Skeletal muscle cell (primary cell): Measurements from ENCODE around the gene QSOX2.

Experiments used
- DNase-seq: peaks from one replicate; pipeline ENCODE4 v3.0.0-alpha.2; 2010; ENCODE audit warnings: low read depth
- H3K4me3 ChIP-seq: 2 replicates; pipeline ENCODE4 v1.5.1; 2011; ENCODE audit warnings: low read depth, mild to moderate bottlenecking, control low read depth, low read length, moderate library complexity

QSOX2 gene

DNA sequence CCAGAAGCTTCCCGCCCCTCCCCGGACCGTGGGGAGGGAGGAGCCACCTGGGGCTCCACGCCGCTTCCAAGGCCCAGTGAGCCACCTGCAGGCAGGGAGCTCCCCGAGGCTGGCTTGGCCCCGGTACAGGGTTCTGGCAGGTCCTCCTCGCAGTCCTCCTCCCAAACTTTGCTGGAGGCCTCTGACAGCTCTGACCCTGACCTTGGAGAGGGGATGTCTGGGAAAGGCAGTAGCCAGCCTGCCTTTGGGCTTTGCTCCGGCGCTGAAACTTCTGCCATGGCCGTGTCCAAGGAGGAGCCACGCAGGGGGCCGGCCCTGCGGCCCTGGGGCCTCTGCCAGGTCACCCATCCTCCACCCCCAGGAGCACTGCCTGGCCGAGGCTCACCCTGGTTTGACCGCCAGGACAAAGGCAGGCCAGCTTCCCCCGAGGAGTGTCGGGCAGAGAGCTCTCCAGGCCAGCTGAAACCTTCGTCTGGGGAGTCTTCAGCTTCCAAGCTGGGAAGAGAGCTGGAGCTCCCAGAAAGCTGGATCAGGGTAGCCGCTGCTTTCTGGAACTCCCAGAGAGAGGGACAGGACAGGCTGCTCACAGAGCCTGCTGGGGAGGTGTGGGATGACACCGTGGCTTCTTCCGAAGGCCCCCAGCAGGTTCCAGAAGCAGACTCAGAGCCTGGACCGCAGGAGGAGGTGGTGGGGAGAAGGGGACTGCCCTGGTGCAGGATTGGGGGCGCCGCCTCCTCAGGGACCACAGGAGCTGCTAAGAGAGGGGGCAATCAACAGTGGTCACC lies 9.0 kb upstream of the QSOX2 start:
- no peak overlapping the region for H3K4me3 ChIP-seq
- DNase-seq, result no peak

GRCh38 chr9:136253246-136254130 lies 7.9 kb upstream of the QSOX2 start:
- no peak overlapping the region for H3K4me3 ChIP-seq
- DNase-seq, result no peak

DNA sequence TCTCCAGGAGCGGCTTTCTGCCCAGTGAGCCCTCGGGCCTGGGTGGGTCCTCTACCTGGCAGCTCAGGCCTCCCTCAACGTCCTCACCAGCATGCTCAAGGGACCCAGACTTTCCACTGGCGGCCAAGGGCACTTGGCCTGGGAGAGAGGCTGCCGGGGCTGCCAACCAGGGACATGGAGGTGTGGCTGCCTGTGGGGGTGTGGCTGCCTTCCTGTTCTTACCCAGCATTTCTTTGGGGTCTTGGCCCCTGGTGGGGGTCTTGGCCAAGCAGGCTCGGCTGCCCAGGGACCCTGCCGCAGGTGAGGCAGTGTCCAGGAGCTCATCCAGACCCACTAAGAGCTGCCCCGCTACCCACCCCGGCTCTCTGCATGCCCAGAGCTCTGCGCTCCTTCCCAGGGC lies 7.2 kb upstream of the QSOX2 start:
- DNase-seq, result no peak
- H3K4me3 ChIP-seq, result no peak overlapping the region

- no peak for DNase-seq
- H3K4me3 ChIP-seq, result no peak overlapping the region
Observed at GRCh38 chr9:136252281-136252680, 6.7 kb upstream of the QSOX2 start.

DNA sequence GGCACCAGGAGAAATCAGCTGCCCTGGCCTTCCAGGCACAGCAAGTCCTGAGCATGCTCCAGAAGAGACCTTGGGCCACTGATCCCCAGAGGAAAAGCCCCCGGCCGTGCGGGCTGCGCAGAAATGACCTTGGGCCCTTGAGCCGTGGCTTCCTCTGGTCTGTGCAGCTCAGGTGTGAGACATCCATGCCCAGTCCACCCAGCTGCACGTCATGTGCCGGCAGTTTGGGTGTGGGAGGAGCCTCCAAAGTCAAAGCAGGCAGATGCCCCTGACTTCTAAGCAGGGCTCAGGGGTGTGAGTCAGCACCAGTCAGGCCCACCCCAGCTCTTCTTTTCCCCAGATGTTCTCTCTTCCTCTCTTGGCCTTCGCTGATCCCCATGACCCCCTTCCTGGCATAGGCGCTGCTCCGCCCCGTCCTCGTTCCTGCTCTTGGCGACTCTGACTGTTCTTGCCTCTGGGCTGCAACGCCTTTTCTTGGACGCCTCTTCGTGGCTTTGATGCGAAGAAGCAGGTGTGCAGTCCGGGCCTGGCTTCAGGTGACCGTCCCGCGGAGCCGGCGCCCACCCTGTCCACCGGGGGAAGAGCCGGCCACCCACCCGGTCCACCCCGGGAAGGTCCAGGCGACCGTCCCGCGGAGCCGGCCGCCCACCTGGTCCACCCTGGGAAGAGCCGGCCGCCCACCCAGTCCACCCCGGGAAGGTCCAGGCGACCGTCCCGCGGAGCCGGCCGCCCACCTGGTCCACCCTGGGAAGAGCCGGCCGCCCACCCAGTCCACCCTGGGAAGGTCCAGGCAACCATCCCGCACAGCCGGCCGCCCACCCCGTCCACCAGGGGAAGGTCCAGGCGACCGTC lies 5.9 kb upstream of the QSOX2 start:
- H3K4me3 ChIP-seq, result no peak overlapping the region
- DNase-seq, result no peak

- no peak overlapping the region for H3K4me3 ChIP-seq
- no peak for DNase-seq
Observed at GRCh38 chr9:136250676-136251075, 5.1 kb upstream of the QSOX2 start.

DNA sequence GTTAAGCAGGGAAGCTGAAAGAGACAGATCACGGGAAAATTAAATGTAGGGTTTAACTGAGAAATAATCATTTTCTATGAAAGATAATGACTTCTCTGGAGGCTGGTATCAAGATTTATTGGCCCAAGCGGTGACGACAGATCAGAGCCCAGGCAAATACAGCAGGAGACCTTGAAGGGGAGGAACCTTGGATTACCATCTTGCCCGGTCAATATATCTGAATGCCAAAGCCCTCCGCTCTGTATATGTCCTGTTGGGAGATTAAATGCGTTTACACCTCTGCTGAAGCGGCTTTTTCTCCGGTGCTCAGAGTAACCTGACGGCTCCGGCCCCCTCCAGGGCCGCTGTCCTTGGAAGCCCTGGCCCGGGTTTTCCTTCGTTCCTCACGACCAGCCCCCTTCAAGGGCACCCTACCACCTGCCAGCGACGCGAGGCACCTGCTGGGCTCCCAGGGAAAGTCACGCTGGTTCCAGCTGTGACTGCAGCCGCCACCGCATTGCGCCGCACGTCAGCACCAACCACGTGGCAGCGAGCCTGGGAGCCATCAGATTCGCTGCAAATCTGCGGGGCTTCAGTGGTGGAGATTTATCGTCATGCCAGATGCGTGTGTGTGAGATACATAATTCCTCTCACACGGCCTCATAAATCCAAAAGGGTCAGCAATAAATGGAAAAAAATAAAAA lies 4.4 kb upstream of the QSOX2 start:
- DNase-seq, result no peak

DNA sequence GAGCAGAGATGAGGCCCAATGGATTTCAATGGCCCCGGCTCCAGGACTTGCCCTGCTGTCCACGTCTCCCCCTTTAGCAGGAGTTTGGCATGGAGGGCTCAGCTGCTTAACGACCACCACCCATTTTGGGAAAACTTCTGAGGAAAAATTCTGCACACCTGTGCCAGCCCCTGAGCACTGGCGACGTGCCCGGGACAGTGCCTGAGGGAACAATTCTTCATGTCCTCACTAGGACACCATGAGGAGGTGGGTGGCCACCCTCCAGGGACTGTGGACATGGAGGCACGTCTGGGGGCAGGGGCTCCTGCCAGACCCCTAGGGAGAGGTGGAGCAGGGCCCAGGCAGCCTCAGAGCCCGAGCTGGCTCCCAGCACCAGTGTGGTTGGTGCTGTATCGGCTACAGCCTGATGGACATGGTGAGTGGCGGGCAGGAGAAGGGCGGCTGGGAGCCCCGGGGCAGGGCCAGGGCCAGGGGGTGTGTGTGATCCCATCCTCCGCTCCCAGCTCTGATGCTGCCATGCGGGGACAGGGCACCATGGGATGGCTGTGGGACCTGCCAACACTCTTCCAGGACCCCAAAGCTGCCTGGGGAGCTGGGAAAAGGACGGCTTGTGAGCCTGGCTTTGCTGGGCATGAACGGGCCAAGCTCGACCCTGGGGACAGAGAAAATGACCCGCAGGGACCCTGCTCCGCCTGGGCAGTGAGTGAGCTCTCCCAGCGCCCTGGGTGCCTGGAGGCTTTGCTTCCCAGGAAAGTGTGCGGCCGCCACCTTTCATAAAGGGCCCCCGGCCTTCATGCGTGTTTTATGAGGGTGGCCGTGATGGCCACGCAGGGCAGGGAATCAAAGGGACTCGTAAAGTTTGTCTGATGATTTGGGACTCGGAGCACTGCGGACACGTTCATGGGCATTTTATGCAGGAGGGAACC lies 3.6 kb upstream of the QSOX2 start:
- H3K4me3 ChIP-seq, result no peak overlapping the region
- DNase-seq, result no peak

More for the DNA sequence above, 4.4 kb upstream of the QSOX2 start:
- no peak overlapping the region for H3K4me3 ChIP-seq

- no peak for DNase-seq
- H3K4me3 ChIP-seq, result no peak overlapping the region
Observed at GRCh38 chr9:136247947-136248637, 2.5 kb upstream of the QSOX2 start.

DNA sequence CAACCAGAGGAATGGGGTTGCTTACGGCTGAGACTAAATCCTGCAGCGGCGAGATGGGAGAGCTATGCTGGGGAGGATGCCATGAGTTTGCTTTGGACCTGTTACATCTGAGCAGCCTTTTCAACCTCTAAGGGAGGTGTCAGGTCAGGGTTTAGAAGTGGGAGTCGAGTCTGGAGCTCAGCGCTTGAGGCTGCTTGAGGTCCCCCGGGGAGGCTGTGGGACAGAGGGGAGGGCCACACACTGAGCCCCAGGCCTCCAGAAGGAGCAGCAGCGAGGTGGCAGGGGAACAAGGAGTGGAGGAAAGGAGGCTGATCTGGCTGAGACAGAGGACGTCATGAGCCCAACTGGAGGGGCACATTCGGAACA lies 1.9 kb upstream of the QSOX2 start:
- no peak for DNase-seq
- no peak overlapping the region for H3K4me3 ChIP-seq

DNA sequence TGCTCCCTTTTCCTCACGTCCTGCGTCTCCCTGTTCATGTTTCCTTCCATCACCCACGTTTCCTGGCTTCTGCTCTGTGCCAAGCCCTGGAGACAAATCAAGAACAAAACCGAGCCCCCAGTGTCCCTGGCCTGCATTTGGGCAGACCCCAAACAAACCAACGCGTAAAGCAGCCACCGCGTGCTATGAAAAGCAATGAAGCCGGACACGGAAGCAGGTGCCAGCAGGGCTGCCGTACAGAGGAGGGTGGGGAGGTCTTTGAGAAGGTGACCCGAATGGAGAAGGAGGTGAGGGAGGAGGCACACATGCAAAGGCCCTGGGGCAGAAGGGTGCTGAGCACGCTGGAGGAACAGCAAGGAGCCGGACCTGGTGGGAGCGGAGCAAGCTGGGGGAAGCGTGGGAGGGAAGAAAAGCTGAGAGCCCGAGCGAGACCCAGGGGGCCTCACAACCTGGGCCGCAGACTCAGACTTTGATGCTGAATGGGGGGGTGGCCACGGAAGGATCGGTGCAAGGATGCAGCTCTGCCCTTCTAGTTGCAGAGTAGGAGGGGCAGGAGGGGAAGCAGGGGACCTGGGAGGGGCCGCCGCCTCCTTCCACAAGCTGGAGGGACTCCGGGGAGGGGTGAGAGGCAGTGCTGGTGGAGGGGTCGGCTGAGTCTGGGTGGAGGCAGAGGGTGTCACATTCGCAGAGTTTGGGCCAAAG lies 1.4 kb upstream of the QSOX2 start:
- H3K4me3 ChIP-seq, result no peak overlapping the region
- DNase-seq, result no peak

- no peak for DNase-seq
- H3K4me3 ChIP-seq, result peak overlapping the region; percentile 76
Observed at GRCh38 chr9:136244969-136245218, 718 bp downstream of the QSOX2 start.

DNA sequence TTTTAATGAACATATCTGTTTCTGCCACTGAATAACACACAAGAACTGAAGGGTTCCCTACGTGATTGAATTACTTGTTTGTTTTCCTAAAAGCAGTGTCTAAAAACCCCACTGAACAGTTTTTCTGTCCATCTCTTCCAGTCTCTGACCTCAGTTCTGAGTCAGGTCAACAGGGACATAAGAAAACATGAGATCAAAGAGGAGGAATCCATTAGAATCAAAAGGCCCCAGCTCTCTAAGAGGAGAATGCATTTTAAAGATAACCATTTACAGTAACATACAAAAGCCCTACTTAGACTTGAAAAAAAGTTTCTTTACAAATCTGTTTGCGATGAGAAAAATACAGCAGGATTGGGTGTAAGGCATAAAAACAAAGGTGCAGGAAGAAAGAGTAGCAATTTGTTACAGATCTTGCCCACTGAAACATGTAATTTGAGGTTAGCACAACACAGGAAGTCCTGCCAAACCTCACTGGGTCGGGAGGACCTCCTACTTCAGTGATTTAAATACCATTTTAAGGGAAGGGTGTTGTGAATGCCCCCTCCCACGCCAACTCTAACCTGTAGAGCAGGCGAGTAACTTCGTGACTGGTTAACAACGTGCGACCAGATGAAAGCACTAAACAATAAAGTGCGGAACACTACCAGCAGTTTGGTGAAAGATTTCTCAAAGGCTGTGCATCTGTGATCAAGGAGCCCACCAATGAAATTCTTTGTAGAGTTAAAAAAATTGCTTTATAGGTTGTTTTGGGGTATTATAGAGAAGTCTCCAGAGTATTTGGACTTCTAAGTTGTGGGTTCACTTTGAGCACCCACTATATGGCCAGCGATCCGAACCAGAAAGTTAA lies 1.3 kb downstream of the QSOX2 start:
- no peak for DNase-seq
- peak overlapping the region; percentile 76 for H3K4me3 ChIP-seq

- no peak for DNase-seq
- no peak overlapping the region for H3K4me3 ChIP-seq
Observed at GRCh38 chr9:136243631-136244030, 2.0 kb downstream of the QSOX2 start.

GRCh38 chr9:136242918-136243525 lies 2.6 kb downstream of the QSOX2 start:
- no peak overlapping the region for H3K4me3 ChIP-seq
- DNase-seq, result no peak

DNA sequence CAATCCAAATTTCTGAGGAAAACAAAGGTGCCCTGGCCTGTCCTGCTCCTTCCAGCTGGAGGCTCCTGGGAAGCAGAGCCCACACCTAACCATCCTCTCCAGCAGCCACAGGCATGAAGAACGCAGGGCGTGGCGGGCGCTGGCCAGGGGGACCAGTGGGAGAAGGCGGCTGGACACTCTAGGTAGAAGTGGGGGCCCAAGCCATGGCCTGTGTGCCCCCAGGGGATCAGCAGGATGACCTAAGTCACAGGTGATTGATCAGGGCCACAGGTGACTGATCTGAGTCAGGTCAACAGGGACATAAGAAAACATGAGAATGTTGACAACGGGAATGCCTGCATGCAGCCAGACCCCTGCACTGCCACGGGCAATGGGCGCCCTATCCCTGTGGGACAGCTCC lies 3.4 kb downstream of the QSOX2 start:
- DNase-seq, result no peak
- H3K4me3 ChIP-seq, result no peak overlapping the region
